ENCODE data around the gene POU3F1.

GRCh38 chr1:38084113-38084512, 37.5 kb upstream of the POU3F1 start:
- no peak for TF ChIP-seq EP300 (IDR thresholded peaks at IDR 0.05)
- no peak for TF ChIP-seq POLR2A (IDR thresholded peaks at IDR 0.05)

All from gastroesophageal sphincter (tissue), 2 donors.